Measurements from ENCODE around the gene JMJD6. TPM values are rescaled to one million over a fixed set of nuclear protein-coding genes. Genes with fewer than 3 reads are reported as not detected.
A peak's percentile ranks its signal among the peaks of the same experiment; 100 is the strongest.

JMJD6 gene
- total and polyA plus RNA-seq, 10 donors, result 21.2 to 54.3 (median 35.7) TPM

- Histone ChIP-seq H3K4me1 (peaks cover 6 to 54% (median 24%) of the 10 kb centered on the region in 6 donors), H3K27me3 (replicated peaks in 1 of 7) (no peaks in the 10 kb centered on the region), H3K36me3 (peaks cover 0 to 34% (median 0%) of the 10 kb centered on the region in 6 donors), H3K9me3 (no peaks in the 10 kb centered on the region), H3K4me3 (no peak overlapping the region), H3K27ac (no peak overlapping the region)
- DNase-seq, result no peak
- intact Hi-C loops (cut with DNase I; ENCODE audit: low total_unique reads), result no loop called here
- 93 to 98% (median 98%) methylated on average over 4 to 5 of the region's 5 CpGs for WGBS, 5 donors
- TF ChIP-seq, protein P1, sequence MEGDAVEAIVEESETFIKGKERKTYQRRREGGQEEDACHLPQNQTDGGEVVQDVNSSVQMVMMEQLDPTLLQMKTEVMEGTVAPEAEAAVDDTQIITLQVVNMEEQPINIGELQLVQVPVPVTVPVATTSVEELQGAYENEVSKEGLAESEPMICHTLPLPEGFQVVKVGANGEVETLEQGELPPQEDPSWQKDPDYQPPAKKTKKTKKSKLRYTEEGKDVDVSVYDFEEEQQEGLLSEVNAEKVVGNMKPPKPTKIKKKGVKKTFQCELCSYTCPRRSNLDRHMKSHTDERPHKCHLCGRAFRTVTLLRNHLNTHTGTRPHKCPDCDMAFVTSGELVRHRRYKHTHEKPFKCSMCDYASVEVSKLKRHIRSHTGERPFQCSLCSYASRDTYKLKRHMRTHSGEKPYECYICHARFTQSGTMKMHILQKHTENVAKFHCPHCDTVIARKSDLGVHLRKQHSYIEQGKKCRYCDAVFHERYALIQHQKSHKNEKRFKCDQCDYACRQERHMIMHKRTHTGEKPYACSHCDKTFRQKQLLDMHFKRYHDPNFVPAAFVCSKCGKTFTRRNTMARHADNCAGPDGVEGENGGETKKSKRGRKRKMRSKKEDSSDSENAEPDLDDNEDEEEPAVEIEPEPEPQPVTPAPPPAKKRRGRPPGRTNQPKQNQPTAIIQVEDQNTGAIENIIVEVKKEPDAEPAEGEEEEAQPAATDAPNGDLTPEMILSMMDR (IDR thresholded peaks at IDR 0.05 in 8 of 11, conservative IDR thresholded peaks at IDR 0.05 in 3 of 11), result no peak
- TF ChIP-seq POLR2A (IDR thresholded peaks at IDR 0.05) (no peak), POLR2AphosphoS5 (IDR thresholded peaks at IDR 0.05) (no peak)
Measured at GRCh38 chr17:76674600-76674999, 51.8 kb downstream of the JMJD6 start.

DNA sequence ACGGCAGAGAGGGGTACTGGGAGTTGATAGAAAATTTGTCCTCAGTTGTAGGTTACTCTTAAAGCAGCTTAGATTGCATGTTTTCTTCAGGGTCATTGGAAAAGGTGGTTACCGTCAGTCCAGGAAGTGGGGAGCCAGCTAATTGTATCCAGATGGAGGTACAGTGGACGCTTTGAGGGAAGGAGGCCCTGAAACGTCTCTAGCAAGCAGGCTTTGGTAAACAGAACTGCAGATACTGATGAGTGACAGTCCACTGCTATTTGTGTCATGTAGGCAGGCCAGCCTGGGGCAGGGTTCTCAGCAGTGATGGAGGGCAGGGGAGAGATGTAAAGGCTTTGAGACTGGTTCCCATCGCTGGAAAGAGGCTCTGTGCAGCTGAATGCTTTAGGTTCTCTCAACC is 52.7 kb downstream of the JMJD6 start:
- H3K4me1 ChIP-seq, result peaks cover 6 to 48% (median 24%) of the 10 kb centered on the region in 6 donors

DNA sequence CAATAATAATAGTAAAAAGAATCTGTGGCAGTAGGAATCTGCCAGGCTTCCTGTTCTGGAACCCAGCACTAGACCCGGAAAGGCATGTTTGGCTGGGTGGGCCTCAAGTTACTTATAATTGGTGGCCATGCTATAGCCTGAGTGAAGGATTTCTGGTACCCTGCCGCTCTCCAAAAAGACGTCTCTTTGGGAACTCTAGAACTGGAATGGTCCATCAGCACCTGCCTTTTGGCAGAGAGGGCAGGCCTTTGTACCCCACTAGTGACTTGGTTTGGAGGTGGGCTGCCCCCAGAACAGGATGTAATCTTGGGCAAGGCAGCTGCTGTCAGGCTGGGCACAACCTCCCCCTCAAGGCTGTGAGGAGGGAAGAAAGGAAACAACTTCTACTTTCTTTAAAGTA is 53.5 kb downstream of the JMJD6 start:
- WGBS, 5 donors, result 84 to 90% (median 88%) methylated on average over 3 of the region's 3 CpGs
- Histone ChIP-seq H3K27me3 (replicated peaks in 1 of 7) (no peaks in the 10 kb centered on the region), H3K27ac (peak overlapping the region in 4 of 8 donors; percentile 4 to 94 (median 91)), H3K4me1 (peaks cover 6 to 39% (median 24%) of the 10 kb centered on the region in 6 donors), H3K4me3 (no peak overlapping the region), H3K36me3 (peaks cover 0 to 32% (median 0%) of the 10 kb centered on the region in 6 donors), H3K9me3 (no peaks in the 10 kb centered on the region)
- TF ChIP-seq POLR2AphosphoS5 (IDR thresholded peaks at IDR 0.05) (no peak), POLR2A (IDR thresholded peaks at IDR 0.05) (no peak)
- TF ChIP-seq, protein P1 (IDR thresholded peaks at IDR 0.05 in 8 of 11, conservative IDR thresholded peaks at IDR 0.05 in 3 of 11), result no peak
- intact Hi-C loops (cut with DNase I; ENCODE audit: low total_unique reads), result no loop called here
- no peak for DNase-seq

More for the DNA sequence above, 52.7 kb downstream of the JMJD6 start:
- TF ChIP-seq, protein P1 (IDR thresholded peaks at IDR 0.05 in 8 of 11, conservative IDR thresholded peaks at IDR 0.05 in 3 of 11), result no peak
- TF ChIP-seq POLR2A (IDR thresholded peaks at IDR 0.05), result no peak
- TF ChIP-seq POLR2AphosphoS5 (IDR thresholded peaks at IDR 0.05), result no peak
- DNase-seq, result no peak
- Histone ChIP-seq H3K27me3 (replicated peaks in 1 of 7) (no peaks in the 10 kb centered on the region), H3K9me3 (no peaks in the 10 kb centered on the region), H3K4me3 (no peak overlapping the region), H3K27ac (peak overlapping the region in 2 of 8 donors; percentile 18 to 92), H3K36me3 (peaks cover 0 to 34% (median 0%) of the 10 kb centered on the region in 6 donors)
- 59 to 83% (median 75%) methylated on average over 5 of the region's 5 CpGs for WGBS, 5 donors
- intact Hi-C loops (cut with DNase I; ENCODE audit: low total_unique reads), result no loop called here

DNA sequence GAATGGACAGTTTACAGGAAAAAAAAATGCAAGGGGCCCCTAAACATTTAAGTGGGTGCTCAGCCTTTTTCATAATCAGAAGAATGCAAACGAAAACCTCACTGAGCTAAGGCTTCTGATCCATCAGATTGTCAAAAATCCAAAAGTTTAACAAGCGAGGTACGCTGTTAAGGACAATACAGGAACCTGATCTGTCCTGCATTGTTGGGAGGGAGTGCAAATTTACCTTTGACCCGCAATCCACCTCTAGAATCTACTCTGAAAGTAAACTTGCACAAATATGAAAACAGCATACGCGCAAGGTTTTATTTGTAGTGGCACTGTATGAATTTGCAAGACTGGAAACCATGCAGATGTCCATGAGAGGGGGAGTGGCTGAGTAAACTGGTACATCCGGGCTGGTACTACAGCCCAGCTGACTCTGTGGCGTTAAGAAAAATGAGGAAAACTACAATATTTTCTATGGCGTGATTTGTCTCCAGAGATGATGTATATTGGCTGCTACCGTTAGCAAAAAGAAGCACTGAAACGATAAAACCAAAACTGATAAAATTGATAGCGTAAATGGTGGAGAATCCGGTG is 54.0 kb downstream of the JMJD6 start:
- WGBS, 5 donors, result 44 to 53% (median 47%) methylated on average over 13 of the region's 13 CpGs
- DNase-seq, result no peak
- intact Hi-C loops (cut with DNase I; ENCODE audit: low total_unique reads), result no loop called here

More for the DNA sequence above, 54.0 kb downstream of the JMJD6 start:
- no peaks in the 10 kb centered on the region for H3K27me3 ChIP-seq (replicated peaks in 1 of 7)
- peaks cover 0 to 26% (median 0%) of the 10 kb centered on the region in 6 donors for H3K36me3 ChIP-seq
- H3K9me3 ChIP-seq, result no peaks in the 10 kb centered on the region
- TF ChIP-seq POLR2A (IDR thresholded peaks at IDR 0.05) (no peak), POLR2AphosphoS5 (IDR thresholded peaks at IDR 0.05) (no peak)
- TF ChIP-seq, protein P1 (IDR thresholded peaks at IDR 0.05 in 8 of 11, conservative IDR thresholded peaks at IDR 0.05 in 3 of 11), result no peak
- H3K4me3 ChIP-seq, result peak overlapping the region; percentile 37 to 74 (median 56)
- peaks cover 6 to 34% (median 24%) of the 10 kb centered on the region in 6 donors for H3K4me1 ChIP-seq
- peak overlapping the region; percentile 71 to 95 (median 92) for H3K27ac ChIP-seq
